CD4-positive, alpha-beta T cell treated with Interleukin-21 for 1 hour (primary cell): ENCODE data around the gene ISY1.
A peak's percentile ranks its signal among the peaks of the same experiment; 100 is the strongest.
"Not testable (repeated sequence)": the region's sequence is repeated elsewhere in the genome, so short reads cannot be mapped to it uniquely, and the experiment has no call there.

Experiments used
- DNase-seq: peaks from one replicate; pipeline ENCODE4 v3.0.0-alpha.2; 2020

The ISY1 gene

GRCh38 chr3:129160891-129161859 is at the start of gene ISY1:
Gene ISY1 (minus strand): TSS chr3:129161063. CDS start chr3:129160975, 88 bp downstream.
- DNase-seq, result peak; percentile 93

GRCh38 chr3:129207479-129207878 is 46.6 kb upstream of the ISY1 start:
- DNase-seq, result no peak

GRCh38 chr3:129205109-129205832 is 44.4 kb upstream of the ISY1 start:
- no peak for DNase-seq

- DNase-seq, result no peak
These were observed 43.6 kb upstream of the ISY1 start for GRCh38 chr3:129204473-129204872.

- no peak for DNase-seq
These were observed 38.5 kb upstream of the ISY1 start for GRCh38 chr3:129199366-129199765.

- DNase-seq, result no peak
These were observed 36.5 kb upstream of the ISY1 start for GRCh38 chr3:129197321-129197720.

GRCh38 chr3:129196601-129197000 is 35.7 kb upstream of the ISY1 start:
- no peak for DNase-seq

- DNase-seq, result no peak
These were observed 34.9 kb upstream of the ISY1 start for GRCh38 chr3:129195731-129196256.

GRCh38 chr3:129189793-129190192 is 28.9 kb upstream of the ISY1 start:
- DNase-seq, result not testable (repeated sequence)

GRCh38 chr3:129187857-129188256 is 27.0 kb upstream of the ISY1 start:
- DNase-seq, result no peak

GRCh38 chr3:129185783-129186182 is 24.9 kb upstream of the ISY1 start:
- no peak for DNase-seq

GRCh38 chr3:129184784-129185542 is 24.1 kb upstream of the ISY1 start:
- DNase-seq, result not testable (repeated sequence)

GRCh38 chr3:129184396-129184657 is 23.5 kb upstream of the ISY1 start:
- peak; percentile 24 for DNase-seq

GRCh38 chr3:129183569-129184395 is 22.9 kb upstream of the ISY1 start, which contains the start of gene CNBP:
Gene CNBP (minus strand): TSS chr3:129183896. CDS start chr3:129171757, 12,139 bp downstream.
- peak; percentile 92 for DNase-seq

- DNase-seq, result peak; percentile 54
These were observed 21.7 kb upstream of the ISY1 start for GRCh38 chr3:129182390-129183185.

GRCh38 chr3:129181819-129182218 is 21.0 kb upstream of the ISY1 start:
- DNase-seq, result no peak

- no peak for DNase-seq
These were observed 19.6 kb upstream of the ISY1 start for GRCh38 chr3:129180461-129180860.

- DNase-seq, result no peak
These were observed 15.2 kb upstream of the ISY1 start for GRCh38 chr3:129176051-129176450.

- no peak for DNase-seq
These were observed 12.9 kb upstream of the ISY1 start for GRCh38 chr3:129173725-129174124.

GRCh38 chr3:129173206-129173605 is 12.3 kb upstream of the ISY1 start:
- no peak for DNase-seq
